T-helper 17 cell (primary cell): ENCODE measurements around the gene EXT2. TPM values are rescaled to one million over a fixed set of nuclear protein-coding genes. Genes with fewer than 3 reads are reported as not detected.
A peak's percentile ranks its signal among the peaks of the same experiment; 100 is the strongest.

Source experiments
- ATAC-seq: fragments of 150-1000 bp; cut with Tn5 transposase; 2 replicates; pipeline ENCODE4 v1.10.0; 2021; ENCODE audit warnings: mild to moderate bottlenecking, moderate library complexity
- DNase-seq, 3 donors: peaks; one replicate each; pipeline versions ENCODE4 v3.0.0 to v3.0.0-alpha.2; 2020 to 2021
- H3K9me3 ChIP-seq: one replicate; pipeline ENCODE4 v1.7.0; 2013; ENCODE audit warnings: low read length, mild to moderate bottlenecking; ENCODE audit not compliant: control insufficient read depth, poor library complexity, severe bottlenecking
- H3K27ac Mint-ChIP-seq: one replicate; pipeline ENCODE4 v1.8.0; 2022; ENCODE audit warnings: mild to moderate bottlenecking, moderate library complexity, mixed read lengths
- H3K27me3 Mint-ChIP-seq: one replicate; pipeline ENCODE4 v1.8.0; 2022; ENCODE audit warnings: mixed read lengths
- H3K36me3 Mint-ChIP-seq: one replicate; pipeline ENCODE4 v1.8.0; 2022; ENCODE audit warnings: low read depth, mixed read lengths
- H3K4me1 Mint-ChIP-seq: one replicate; pipeline ENCODE4 v1.8.0; 2022; ENCODE audit warnings: mild to moderate bottlenecking, mixed read lengths
- H3K4me3 Mint-ChIP-seq: one replicate; pipeline ENCODE4 v1.8.0; 2022; ENCODE audit warnings: mild to moderate bottlenecking, moderate library complexity, mixed read lengths
- total RNA-seq, 4 donors: library from RNA in 2 of 4; stranded (reverse) in 2 of 4; gene quantifications; one replicate each; pipeline ENCODE4 v1.2.3 and lab custom pipeline; 2022 to 2026

EXT2 gene
- total RNA-seq (10 to 100 TPM; 23.6 to 28.0 TPM), total RNA-seq (lab: John Stamatoyannopoulos, UW) (45.4 to 65.7 reads per million in 2 donors)

- Mint-ChIP-seq H3K27me3 (no peaks in the 10 kb centered on the region), H3K4me3 (peak within 1 kb of the TSS; percentile 86), H3K4me1 (peaks cover 32% of the 10 kb centered on the region), H3K27ac (peak within 1 kb of the TSS; percentile 70), H3K36me3 (peaks cover 4% of the 10 kb centered on the region)
- ATAC-seq = peak; percentile 96
- no peaks in the 10 kb centered on the region for H3K9me3 ChIP-seq
- peak; percentile 78 to 84 (median 81) for DNase-seq
Observed at GRCh38 chr11:44095506-44096359, at the start of gene EXT2. Gene EXT2 (plus strand): TSS chr11:44095678. CDS start chr11:44107713, 12,035 bp downstream.

DNA sequence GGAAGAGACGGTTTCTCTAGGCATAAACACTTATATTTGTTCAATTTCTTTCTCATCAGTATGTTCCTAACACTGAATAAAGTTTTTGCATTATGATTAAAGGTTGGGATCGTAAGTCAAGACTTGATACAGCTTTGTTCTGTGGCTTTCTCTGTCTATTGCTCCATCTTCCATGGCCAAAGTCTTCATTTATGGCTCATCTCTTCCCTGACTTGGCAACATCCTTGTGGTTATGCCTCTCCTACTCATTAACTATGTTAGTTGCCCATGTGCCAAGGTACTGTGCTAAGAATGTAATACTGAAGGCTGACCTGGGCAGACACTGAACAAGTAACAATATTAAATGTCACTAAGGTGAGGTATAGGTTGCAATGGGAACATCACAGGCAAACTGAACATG, 49.3 kb upstream of the EXT2 start:
- Mint-ChIP-seq H3K27ac (no peak overlapping the region), H3K4me3 (no peak overlapping the region), H3K4me1 (no peaks in the 10 kb centered on the region), H3K27me3 (peaks cover 14% of the 10 kb centered on the region), H3K36me3 (no peaks in the 10 kb centered on the region)
- no peaks in the 10 kb centered on the region for H3K9me3 ChIP-seq
- ATAC-seq (no peak), DNase-seq (no peak)

DNA sequence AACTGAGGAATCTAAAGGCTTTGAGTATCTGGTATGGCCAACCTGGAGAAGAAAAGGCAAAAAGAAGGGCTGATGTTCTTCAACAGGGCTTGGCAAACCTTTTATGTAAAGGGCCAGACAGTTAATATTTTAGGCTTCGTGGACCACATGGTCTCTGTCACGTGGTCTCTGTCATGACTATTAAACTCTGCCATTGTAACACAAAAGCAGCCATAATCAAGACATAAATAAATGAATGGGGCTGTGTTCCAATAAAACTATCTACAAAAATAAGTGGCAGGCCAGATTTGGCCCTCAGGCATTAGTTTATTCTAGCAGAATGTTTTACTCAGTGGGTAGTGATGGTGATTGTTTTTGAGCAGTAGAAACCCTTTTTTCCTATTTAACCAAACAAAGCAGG, 48.2 kb upstream of the EXT2 start:
- H3K4me1 Mint-ChIP-seq = no peaks in the 10 kb centered on the region
- no peak for DNase-seq
- no peak for ATAC-seq
- H3K27ac Mint-ChIP-seq = no peak overlapping the region
- peaks cover 18% of the 10 kb centered on the region for H3K27me3 Mint-ChIP-seq
- H3K36me3 Mint-ChIP-seq = no peaks in the 10 kb centered on the region
- H3K9me3 ChIP-seq = no peaks in the 10 kb centered on the region
- H3K4me3 Mint-ChIP-seq = no peak overlapping the region

DNA sequence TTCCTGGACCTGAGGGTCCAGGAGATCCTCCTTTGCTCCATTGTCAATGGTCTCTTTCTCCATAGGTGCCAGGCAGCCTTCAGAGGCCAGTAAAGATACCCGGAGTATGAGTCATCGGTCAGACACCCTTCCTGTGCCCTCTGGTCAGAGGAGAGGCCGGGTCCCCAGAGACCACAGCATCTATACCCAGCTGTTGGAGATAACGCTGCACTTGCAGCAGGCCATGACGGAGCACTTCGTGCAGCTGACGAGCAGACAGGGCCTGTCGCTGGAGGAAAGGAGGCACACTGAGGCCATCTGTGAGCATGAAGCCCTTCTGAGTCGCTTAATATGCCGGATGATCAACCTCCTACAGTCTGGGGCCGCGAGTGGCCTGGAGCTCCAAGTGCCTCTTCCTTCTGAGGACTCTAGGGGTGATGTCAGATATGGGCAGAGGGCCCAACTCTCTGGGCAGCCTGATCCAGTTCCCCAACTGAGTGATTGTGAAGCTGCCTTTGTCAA, 47.5 kb upstream of the EXT2 start, which contains the start of gene ACCSL:
Gene ACCSL, plus strand, starts transcription at position 51 of the 501 bp plus-strand sequence. Its CDS starts 56 bp downstream, at position 107.
- Mint-ChIP-seq H3K27ac (no peak within 1 kb of the TSS), H3K36me3 (no peaks in the 10 kb centered on the region), H3K4me1 (no peaks in the 10 kb centered on the region), H3K27me3 (peaks cover 21% of the 10 kb centered on the region), H3K4me3 (no peak within 1 kb of the TSS)
- no peak for DNase-seq
- ATAC-seq = no peak
- H3K9me3 ChIP-seq = no peaks in the 10 kb centered on the region

GRCh38 chr11:44049832-44050231, 45.6 kb upstream of the EXT2 start:
- H3K27ac Mint-ChIP-seq = no peak overlapping the region
- H3K4me1 Mint-ChIP-seq = no peaks in the 10 kb centered on the region
- no peaks in the 10 kb centered on the region for H3K9me3 ChIP-seq
- no peak overlapping the region for H3K4me3 Mint-ChIP-seq
- H3K36me3 Mint-ChIP-seq = no peaks in the 10 kb centered on the region
- DNase-seq = no peak
- H3K27me3 Mint-ChIP-seq = peaks cover 21% of the 10 kb centered on the region
- no peak for ATAC-seq

DNA sequence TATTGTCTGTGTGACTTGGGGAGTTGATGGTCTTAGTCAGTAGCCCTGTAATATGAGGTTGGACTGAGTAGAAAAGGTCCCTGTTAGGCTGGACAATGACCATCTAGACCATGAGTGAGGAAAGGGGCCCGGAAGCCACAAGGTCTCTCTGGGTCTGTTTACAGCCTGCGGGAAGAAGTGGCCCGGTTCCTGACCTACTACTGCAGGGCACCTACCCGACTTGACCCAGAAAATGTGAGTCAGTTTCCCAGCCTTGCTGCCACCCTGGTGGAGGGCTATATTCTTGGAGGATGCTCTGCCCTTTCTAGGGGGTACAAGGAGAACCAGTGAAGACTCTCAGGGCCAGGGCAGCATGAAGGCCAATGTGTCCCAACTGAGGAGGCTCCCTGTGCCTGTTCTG, 44.3 kb upstream of the EXT2 start:
- Mint-ChIP-seq H3K4me3 (no peak overlapping the region), H3K36me3 (no peaks in the 10 kb centered on the region), H3K27ac (no peak overlapping the region), H3K4me1 (no peaks in the 10 kb centered on the region), H3K27me3 (peaks cover 24% of the 10 kb centered on the region)
- ATAC-seq = no peak
- H3K9me3 ChIP-seq = no peaks in the 10 kb centered on the region
- DNase-seq = no peak

- Mint-ChIP-seq H3K36me3 (no peaks in the 10 kb centered on the region), H3K4me1 (no peaks in the 10 kb centered on the region), H3K27me3 (peaks cover 13% of the 10 kb centered on the region), H3K27ac (no peak overlapping the region), H3K4me3 (no peak overlapping the region)
- ATAC-seq (no peak), DNase-seq (no peak)
- H3K9me3 ChIP-seq = no peaks in the 10 kb centered on the region
Observed at GRCh38 chr11:44057340-44057739, 38.1 kb upstream of the EXT2 start.

GRCh38 chr11:44058275-44058674, 37.2 kb upstream of the EXT2 start:
- H3K4me3 Mint-ChIP-seq = no peak overlapping the region
- ATAC-seq (no peak), DNase-seq (no peak)
- H3K27ac Mint-ChIP-seq = no peak overlapping the region
- H3K4me1 Mint-ChIP-seq = no peaks in the 10 kb centered on the region
- no peaks in the 10 kb centered on the region for H3K9me3 ChIP-seq
- H3K36me3 Mint-ChIP-seq = no peaks in the 10 kb centered on the region
- peaks cover 10% of the 10 kb centered on the region for H3K27me3 Mint-ChIP-seq

DNA sequence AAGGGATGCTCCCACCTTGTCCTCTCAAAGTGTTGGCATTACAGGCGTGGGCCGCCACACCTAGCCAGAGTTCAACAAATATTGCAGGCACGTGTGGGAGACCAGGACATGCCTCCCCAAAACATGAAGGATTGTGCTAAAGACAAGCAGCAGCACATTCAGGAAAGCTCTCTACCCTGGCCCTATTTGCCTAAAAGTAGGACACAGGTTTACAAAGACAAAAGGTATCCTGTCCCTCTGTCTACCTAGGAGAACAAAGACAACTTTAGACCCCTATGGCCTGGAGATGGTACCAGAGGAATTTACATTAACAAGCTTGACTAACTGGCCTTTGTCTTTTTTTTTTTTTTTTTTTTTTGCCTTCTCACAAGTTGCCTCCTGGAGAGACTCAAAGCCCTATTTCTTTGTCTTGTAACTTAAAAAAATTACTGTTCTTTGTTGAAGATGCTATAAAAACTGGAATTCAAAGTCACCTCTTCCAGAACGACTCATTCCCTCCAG, 30.3 kb upstream of the EXT2 start:
- Mint-ChIP-seq H3K27ac (peak overlapping the region; percentile 85), H3K4me3 (peak overlapping the region; percentile 87), H3K4me1 (peaks cover 16% of the 10 kb centered on the region), H3K36me3 (peaks cover 5% of the 10 kb centered on the region), H3K27me3 (no peaks in the 10 kb centered on the region)
- H3K9me3 ChIP-seq = no peaks in the 10 kb centered on the region
- no peak for ATAC-seq
- no peak for DNase-seq

GRCh38 chr11:44065841-44066731, 29.4 kb upstream of the EXT2 start, which contains the start of gene ACCS:
Gene ACCS (plus strand): TSS chr11:44066270. CDS start chr11:44067628, 1,358 bp downstream.
- H3K27me3 Mint-ChIP-seq = no peaks in the 10 kb centered on the region
- H3K36me3 Mint-ChIP-seq = peaks cover 5% of the 10 kb centered on the region
- peaks cover 21% of the 10 kb centered on the region for H3K4me1 Mint-ChIP-seq
- ATAC-seq (peak; percentile 97), DNase-seq (peak; percentile 78 to 81 (median 80))
- H3K4me3 Mint-ChIP-seq = peak within 1 kb of the TSS; percentile 87
- peak within 1 kb of the TSS; percentile 85 for H3K27ac Mint-ChIP-seq
- H3K9me3 ChIP-seq = no peaks in the 10 kb centered on the region

DNA sequence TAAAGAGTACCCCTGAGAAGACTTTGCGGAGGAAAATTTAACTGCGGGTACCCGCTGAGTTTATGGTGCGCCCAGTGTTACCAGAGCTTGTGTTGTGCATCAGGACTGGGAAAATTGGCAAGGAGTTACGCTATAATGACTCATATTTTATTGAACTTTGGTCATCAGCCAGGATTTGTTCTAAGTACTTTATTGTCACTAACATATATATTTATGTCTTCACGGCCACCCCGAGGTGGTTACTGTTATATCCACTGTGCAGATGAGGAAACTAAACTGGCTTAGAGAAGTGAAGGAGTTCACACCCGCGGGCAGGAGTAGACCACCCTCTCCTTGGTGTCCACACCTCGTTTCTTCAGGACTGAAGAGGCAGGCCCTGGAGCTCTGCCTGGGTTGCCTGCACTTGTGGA, 28.7 kb upstream of the EXT2 start:
- ATAC-seq (no peak), DNase-seq (no peak)
- H3K36me3 Mint-ChIP-seq = peaks cover 8% of the 10 kb centered on the region
- H3K27me3 Mint-ChIP-seq = no peaks in the 10 kb centered on the region
- H3K4me3 Mint-ChIP-seq = peak overlapping the region; percentile 87
- H3K9me3 ChIP-seq = no peaks in the 10 kb centered on the region
- peak overlapping the region; percentile 85 for H3K27ac Mint-ChIP-seq
- peaks cover 21% of the 10 kb centered on the region for H3K4me1 Mint-ChIP-seq

DNA sequence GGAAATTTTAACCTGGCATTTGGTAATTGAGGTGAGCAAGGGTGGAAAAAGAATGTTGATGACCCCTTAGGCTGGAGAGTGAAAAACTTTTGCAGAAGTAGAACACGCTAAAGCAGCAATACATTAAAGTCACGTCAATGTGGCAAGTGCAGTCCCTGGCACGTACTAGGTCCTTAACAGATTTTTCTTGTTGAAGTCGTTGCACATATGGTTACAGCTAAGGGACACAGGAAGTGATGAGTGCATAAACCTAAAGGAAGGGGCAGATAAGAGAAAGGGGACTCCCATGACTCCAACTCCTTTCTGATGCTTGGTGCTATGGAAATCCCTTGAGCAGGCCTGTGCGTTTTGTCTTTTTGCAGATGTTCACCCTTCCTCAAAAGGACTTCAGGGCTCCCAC, 28.2 kb upstream of the EXT2 start:
- DNase-seq (no peak), ATAC-seq (no peak)
- Mint-ChIP-seq H3K4me3 (peak overlapping the region; percentile 87), H3K27ac (peak overlapping the region; percentile 85), H3K27me3 (no peaks in the 10 kb centered on the region), H3K4me1 (peaks cover 21% of the 10 kb centered on the region), H3K36me3 (peaks cover 8% of the 10 kb centered on the region)
- no peaks in the 10 kb centered on the region for H3K9me3 ChIP-seq

- Mint-ChIP-seq H3K27ac (no peak overlapping the region), H3K4me3 (no peak overlapping the region), H3K27me3 (no peaks in the 10 kb centered on the region), H3K4me1 (peaks cover 21% of the 10 kb centered on the region), H3K36me3 (peaks cover 8% of the 10 kb centered on the region)
- DNase-seq (no peak), ATAC-seq (no peak)
- no peaks in the 10 kb centered on the region for H3K9me3 ChIP-seq
Observed at GRCh38 chr11:44068180-44068579, 27.3 kb upstream of the EXT2 start.
